GDM1 (cell line): ENCODE results near the gene RASGRP4.
"Not testable (repeated sequence)": the region's sequence is repeated elsewhere in the genome, so short reads cannot be mapped to it uniquely, and the experiment has no call there.

Experiments used
- DNase-seq: peaks from one replicate; lab custom pipeline; 2025; lab: John Stamatoyannopoulos, UW

The RASGRP4 gene

GRCh38 chr19:38448225-38448624 lies 22.2 kb upstream of the RASGRP4 start:
- DNase-seq = no peak

GRCh38 chr19:38445362-38445761 lies 19.3 kb upstream of the RASGRP4 start:
- DNase-seq = no peak

- no peak for DNase-seq
Measured at GRCh38 chr19:38444026-38444425, 18.0 kb upstream of the RASGRP4 start.

GRCh38 chr19:38443458-38443999 lies 17.5 kb upstream of the RASGRP4 start:
- DNase-seq = no peak

GRCh38 chr19:38442736-38443135 lies 16.7 kb upstream of the RASGRP4 start:
- DNase-seq = no peak

- peak; percentile 12 for DNase-seq
Measured at GRCh38 chr19:38441657-38442348, 15.8 kb upstream of the RASGRP4 start.

- DNase-seq = no peak
Measured at GRCh38 chr19:38440592-38440991, 14.6 kb upstream of the RASGRP4 start.

- DNase-seq = no peak
Measured at GRCh38 chr19:38437917-38438316, 11.9 kb upstream of the RASGRP4 start.

- DNase-seq = no peak
Measured at GRCh38 chr19:38437295-38437694, 11.3 kb upstream of the RASGRP4 start.

- no peak for DNase-seq
Measured at GRCh38 chr19:38434549-38435051, 8.6 kb upstream of the RASGRP4 start.

GRCh38 chr19:38433268-38433733 lies 7.3 kb upstream of the RASGRP4 start, which contains the start of gene RYR1:
RYR1 (plus strand) TSS chr19:38433691; CDS start chr19:38433830, 139 bp downstream.
- DNase-seq = no peak

- no peak for DNase-seq
Measured at GRCh38 chr19:38430931-38431330, 4.9 kb upstream of the RASGRP4 start.

- DNase-seq = no peak
Measured at GRCh38 chr19:38429811-38430156, 3.8 kb upstream of the RASGRP4 start.

GRCh38 chr19:38429055-38429810 lies 3.2 kb upstream of the RASGRP4 start:
- no peak for DNase-seq

- DNase-seq = not testable (repeated sequence)
Measured at GRCh38 chr19:38427035-38427677, 1.1 kb upstream of the RASGRP4 start.

- DNase-seq = no peak
Measured at GRCh38 chr19:38425222-38425809, 703 bp downstream of the RASGRP4 start.

GRCh38 chr19:38424272-38424671 lies 1.7 kb downstream of the RASGRP4 start:
- no peak for DNase-seq

GRCh38 chr19:38422438-38422837 lies 3.6 kb downstream of the RASGRP4 start:
- no peak for DNase-seq

- DNase-seq = no peak
Measured at GRCh38 chr19:38421856-38422255, 4.2 kb downstream of the RASGRP4 start.

- no peak for DNase-seq
Measured at GRCh38 chr19:38420935-38421334, 5.1 kb downstream of the RASGRP4 start.

- DNase-seq = no peak
Measured at GRCh38 chr19:38417544-38418506, 8.2 kb downstream of the RASGRP4 start.
